ENCODE results near the gene MS4A13. TPM values are rescaled to one million over a fixed set of nuclear protein-coding genes. Genes with fewer than 3 reads are reported as not detected.

The MS4A13 gene
- not detected in 2 replicates for total RNA-seq

GRCh38 chr11:60515144-60515855, at the start of gene MS4A13:
TSS of gene MS4A13 (plus strand) at chr11:60515392. CDS start at chr11:60518084, 2,692 bp downstream.

GRCh38 chr11:60492488-60493009, 22.6 kb upstream of the MS4A13 start, which contains the start of gene MS4A12:
TSS of gene MS4A12 (plus strand) at chr11:60492778. CDS start at chr11:60497319, 4,541 bp downstream.

Other genes with a start within 250 kb of the MS4A13 start
- not detected in 2 replicates for gene MS4A4A, start 234.7 kb upstream of the MS4A13 start, total RNA-seq
- gene MS4A6E, start 188.1 kb upstream of the MS4A13 start, total RNA-seq = not detected in 2 replicates
- not detected in 2 replicates for gene MS4A7, start 136.9 kb upstream of the MS4A13 start, total RNA-seq
- gene MS4A14, start 118.9 kb upstream of the MS4A13 start, total RNA-seq = not detected in 2 replicates
- not detected in 2 replicates for gene MS4A5, start 85.8 kb upstream of the MS4A13 start, total RNA-seq
- not detected in 2 replicates for gene MS4A1, start 59.5 kb upstream of the MS4A13 start, total RNA-seq
- gene MS4A12, start 22.6 kb upstream of the MS4A13 start, total RNA-seq = not detected in 2 replicates
- gene MS4A8, start 184.2 kb downstream of the MS4A13 start, total RNA-seq = not detected in 2 replicates
- gene MS4A18, start 209.3 kb downstream of the MS4A13 start, total RNA-seq = not detected in 2 replicates
- not detected in 2 replicates for gene MS4A15, start 241.5 kb downstream of the MS4A13 start, total RNA-seq

All from cardiac ventricle fibroblast (primary cell).